ENCODE data around the gene IFIT3. TPM values are rescaled to one million over a fixed set of nuclear protein-coding genes. Genes with fewer than 3 reads are reported as not detected.
"Not testable (repeated sequence)": the region's sequence is repeated elsewhere in the genome, so short reads cannot be mapped to it uniquely, and the experiment has no call there.

Gene IFIT3
- total RNA-seq, 1 donor from 2014 or later = 0.26 TPM

DNA sequence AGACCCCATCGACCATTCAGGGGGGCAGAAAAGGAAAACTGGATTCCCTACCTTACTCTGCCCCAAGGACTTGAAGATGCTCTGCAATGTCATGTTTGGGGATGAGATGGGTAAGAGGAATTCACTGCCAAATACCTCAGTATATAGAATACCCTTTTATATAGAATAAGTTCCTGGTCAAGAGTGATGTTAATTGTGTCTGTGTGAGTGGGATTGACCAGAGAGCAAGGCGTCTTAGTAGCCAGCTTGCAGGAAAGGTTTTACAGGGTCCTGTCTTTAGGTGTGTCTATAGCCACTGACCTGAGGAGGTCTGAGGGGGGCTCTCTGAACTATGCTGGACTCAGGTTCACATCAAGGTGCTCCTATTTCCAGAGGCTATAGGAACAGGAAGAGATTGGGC is 1.4 kb downstream of the IFIT3 start:
- TF ChIP-seq, protein P1, sequence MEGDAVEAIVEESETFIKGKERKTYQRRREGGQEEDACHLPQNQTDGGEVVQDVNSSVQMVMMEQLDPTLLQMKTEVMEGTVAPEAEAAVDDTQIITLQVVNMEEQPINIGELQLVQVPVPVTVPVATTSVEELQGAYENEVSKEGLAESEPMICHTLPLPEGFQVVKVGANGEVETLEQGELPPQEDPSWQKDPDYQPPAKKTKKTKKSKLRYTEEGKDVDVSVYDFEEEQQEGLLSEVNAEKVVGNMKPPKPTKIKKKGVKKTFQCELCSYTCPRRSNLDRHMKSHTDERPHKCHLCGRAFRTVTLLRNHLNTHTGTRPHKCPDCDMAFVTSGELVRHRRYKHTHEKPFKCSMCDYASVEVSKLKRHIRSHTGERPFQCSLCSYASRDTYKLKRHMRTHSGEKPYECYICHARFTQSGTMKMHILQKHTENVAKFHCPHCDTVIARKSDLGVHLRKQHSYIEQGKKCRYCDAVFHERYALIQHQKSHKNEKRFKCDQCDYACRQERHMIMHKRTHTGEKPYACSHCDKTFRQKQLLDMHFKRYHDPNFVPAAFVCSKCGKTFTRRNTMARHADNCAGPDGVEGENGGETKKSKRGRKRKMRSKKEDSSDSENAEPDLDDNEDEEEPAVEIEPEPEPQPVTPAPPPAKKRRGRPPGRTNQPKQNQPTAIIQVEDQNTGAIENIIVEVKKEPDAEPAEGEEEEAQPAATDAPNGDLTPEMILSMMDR (IDR thresholded peaks at IDR 0.05; ENCODE audit: insufficient read depth, low read length, severe bottlenecking) = no peak
- no peak for DNase-seq (ENCODE audit: low read depth)
- Histone ChIP-seq H3K36me3 (ENCODE audit: control insufficient read depth, insufficient read depth, low read length) (no peaks in the 10 kb centered on the region), H3K27me3 (ENCODE audit: control insufficient read depth, insufficient read depth, low read length) (no peaks in the 10 kb centered on the region), H3K4me3 (ENCODE audit: low read depth, low read length) (no peak overlapping the region)
- FAIRE-seq = no peak

DNA sequence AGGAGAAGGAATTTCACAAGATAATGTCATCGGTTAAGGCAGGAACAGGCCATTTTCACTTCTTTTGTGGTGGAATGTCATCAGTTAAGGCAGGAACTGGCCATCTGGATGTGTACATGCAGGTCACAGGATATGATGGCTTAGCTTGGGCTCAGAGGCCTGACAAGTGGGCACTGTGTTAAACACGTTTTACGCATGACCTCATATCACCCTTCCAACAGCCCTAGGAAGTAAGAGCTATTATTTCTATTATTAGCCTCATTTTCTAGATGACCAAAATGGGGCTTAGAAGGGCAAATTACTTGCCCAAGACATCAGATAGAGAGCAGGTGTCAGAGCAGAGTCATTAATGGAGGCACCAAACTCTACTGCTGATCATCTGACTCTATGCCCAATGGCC is 2.2 kb downstream of the IFIT3 start:
- not testable (repeated sequence) for H3K36me3 ChIP-seq (ENCODE audit: control insufficient read depth, insufficient read depth, low read length); FAIRE-seq; H3K27me3 ChIP-seq (ENCODE audit: control insufficient read depth, insufficient read depth, low read length); DNase-seq (ENCODE audit: low read depth); H3K4me3 ChIP-seq (ENCODE audit: low read depth, low read length)

DNA sequence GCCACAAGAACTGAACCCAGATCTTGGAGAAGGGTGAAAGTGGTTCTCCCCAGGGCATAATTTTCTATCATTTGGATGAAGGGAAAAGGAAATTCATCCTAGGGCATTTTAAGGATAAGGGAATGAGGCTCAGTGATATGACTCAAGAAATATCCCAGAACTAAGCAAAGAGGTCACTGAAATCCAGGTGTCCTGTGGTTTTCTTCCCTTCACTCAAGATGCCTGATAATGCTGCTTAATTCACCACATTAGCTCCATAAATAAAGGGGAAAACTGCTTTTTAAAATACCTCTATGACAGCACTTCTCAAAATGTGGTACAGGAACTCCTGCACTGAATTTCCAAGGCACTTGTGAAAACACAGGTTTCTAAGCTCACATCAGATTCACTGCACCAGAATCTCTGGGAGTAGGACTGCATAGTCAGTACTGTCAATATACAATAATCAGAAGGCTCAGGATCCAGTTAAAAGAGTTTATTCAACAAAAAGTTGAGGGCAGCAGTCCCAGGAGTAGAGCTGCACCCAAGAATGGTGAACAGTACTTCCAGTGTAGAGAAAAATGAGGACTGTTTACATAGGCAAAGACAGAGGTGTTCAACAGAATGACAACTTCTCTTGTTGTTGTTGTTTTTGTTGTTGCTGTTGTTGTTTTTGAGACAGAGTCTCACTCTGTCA is 2.9 kb downstream of the IFIT3 start:
- Histone ChIP-seq H3K4me3 (ENCODE audit: low read depth, low read length) (no peak overlapping the region), H3K27me3 (ENCODE audit: control insufficient read depth, insufficient read depth, low read length) (no peaks in the 10 kb centered on the region), H3K36me3 (ENCODE audit: control insufficient read depth, insufficient read depth, low read length) (no peaks in the 10 kb centered on the region)
- TF ChIP-seq, protein P1 (IDR thresholded peaks at IDR 0.05; ENCODE audit: insufficient read depth, low read length, severe bottlenecking) = no peak
- FAIRE-seq (no peak), DNase-seq (ENCODE audit: low read depth) (no peak)

DNA sequence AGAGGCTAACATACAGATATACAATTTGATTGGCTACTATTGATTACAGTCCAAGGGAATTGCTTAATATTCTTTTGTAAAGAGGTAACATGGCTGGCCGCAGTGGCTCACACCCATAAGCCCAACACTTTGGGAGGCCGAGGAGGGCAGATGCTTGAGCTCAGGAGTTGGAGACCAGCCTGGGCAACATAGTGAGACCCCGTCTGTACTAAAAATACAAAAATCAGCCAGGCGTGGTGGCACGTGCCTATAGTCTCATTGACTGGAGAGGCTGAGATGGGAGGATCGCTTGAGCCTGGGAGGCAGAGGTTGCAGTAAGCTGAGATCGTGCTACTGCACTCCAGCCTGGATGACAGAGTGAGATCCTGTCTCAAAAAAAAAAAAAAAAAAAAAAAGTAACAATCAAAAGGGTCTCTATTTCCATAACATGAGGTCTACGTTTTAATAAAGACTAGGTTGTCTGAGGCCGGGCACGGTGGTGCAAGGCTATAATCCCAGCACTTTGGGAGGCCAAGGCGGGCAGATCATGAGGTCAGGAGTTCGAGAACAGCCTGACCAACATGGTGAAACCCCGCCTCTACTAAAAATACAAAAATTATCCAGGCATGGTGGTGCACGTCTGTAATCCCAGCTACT is 3.8 kb downstream of the IFIT3 start:
- H3K4me3 ChIP-seq (ENCODE audit: low read depth, low read length); H3K36me3 ChIP-seq (ENCODE audit: control insufficient read depth, insufficient read depth, low read length); DNase-seq (ENCODE audit: low read depth); FAIRE-seq; H3K27me3 ChIP-seq (ENCODE audit: control insufficient read depth, insufficient read depth, low read length): not testable (repeated sequence)

DNA sequence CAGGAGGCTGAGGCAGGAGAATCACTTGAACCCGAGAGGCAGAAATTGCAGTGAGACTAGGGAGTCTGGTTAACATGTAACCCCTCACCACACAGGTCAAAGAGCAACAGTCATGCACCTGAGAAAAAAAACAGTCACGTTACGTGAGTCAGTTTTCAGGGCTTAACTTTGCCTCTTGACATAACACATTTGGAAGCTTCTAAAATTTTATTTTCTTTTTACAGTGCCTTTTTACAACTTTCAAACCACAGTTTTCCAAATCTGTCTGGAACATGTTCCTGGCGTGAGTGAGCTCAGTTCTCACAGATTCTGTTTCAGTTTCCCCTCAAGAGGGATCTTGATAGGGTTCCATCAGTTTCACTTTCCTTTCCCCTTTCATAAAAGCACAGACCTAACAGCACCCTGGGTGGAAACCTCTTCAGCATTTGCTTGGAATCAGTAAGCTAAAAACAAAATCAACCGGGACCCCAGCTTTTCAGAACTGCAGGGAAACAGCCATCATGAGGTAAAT is 4.4 kb downstream of the IFIT3 start:
- Histone ChIP-seq H3K36me3 (ENCODE audit: control insufficient read depth, insufficient read depth, low read length) (no peaks in the 10 kb centered on the region), H3K27me3 (ENCODE audit: control insufficient read depth, insufficient read depth, low read length) (no peaks in the 10 kb centered on the region), H3K4me3 (ENCODE audit: low read depth, low read length) (no peak overlapping the region)
- FAIRE-seq (no peak), DNase-seq (ENCODE audit: low read depth) (peak; percentile 43)
- TF ChIP-seq, protein P1 (IDR thresholded peaks at IDR 0.05; ENCODE audit: insufficient read depth, low read length, severe bottlenecking) = no peak

DNA sequence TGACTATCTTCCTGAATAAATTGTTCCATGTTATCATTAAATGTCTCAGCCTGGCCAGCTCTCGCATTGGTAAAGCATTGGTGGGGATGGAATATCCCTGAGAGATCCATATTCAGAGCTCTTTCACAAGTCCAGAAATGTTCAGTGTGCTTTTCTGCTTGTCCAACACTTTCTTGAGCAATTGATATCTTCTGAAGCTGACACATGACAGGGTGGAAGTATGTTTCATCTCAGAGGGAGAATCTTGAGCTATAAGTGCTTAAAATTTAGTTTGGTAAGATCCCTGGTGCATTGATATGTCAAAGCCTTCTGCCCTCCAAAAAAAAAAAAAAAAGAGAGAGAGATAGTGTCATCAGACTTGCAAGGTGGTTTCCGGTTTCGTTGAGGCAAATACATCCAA is 7.4 kb downstream of the IFIT3 start:
- Histone ChIP-seq H3K4me3 (ENCODE audit: low read depth, low read length) (no peak overlapping the region), H3K27me3 (ENCODE audit: control insufficient read depth, insufficient read depth, low read length) (no peaks in the 10 kb centered on the region), H3K36me3 (ENCODE audit: control insufficient read depth, insufficient read depth, low read length) (no peaks in the 10 kb centered on the region)
- TF ChIP-seq, protein P1 (IDR thresholded peaks at IDR 0.05; ENCODE audit: insufficient read depth, low read length, severe bottlenecking) = no peak
- no peak for FAIRE-seq
- DNase-seq (ENCODE audit: low read depth) = no peak

All from bronchial epithelial cell (primary cell).